ENCODE results near the gene RERE.

The RERE gene

DNA sequence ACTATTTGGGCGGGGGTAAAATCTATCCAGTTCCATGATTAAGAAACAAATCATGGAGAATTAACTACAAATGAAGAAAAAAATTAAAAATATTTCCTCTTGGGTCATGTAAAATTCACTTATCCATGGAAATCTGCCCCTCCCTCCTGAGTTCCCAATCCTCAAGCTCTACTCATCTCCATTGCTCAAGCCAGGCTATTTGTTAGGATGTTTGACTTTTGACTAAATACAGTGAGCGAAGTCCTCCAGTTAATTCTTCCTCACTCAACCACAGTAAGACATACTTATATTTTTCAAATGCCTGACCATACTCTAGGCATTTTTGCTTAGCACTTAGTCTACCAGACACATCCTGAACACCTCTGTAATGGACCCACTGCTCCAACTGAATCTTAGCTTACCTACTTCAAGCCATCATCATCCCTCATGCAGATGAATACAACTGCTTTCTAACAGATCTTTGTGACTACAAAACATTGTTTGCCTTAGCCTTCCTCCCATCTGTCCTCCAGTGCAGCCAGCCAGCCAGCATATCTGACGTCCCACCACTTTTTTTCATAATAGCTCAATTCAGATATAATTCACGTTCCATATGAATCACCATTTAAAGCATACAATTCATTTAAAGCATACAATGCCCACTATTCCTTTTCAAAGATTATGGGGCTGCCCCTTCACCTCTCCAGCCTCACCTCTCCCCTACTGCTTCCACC lies 154.2 kb downstream of the RERE start:
- DNase-seq: no peak

DNA sequence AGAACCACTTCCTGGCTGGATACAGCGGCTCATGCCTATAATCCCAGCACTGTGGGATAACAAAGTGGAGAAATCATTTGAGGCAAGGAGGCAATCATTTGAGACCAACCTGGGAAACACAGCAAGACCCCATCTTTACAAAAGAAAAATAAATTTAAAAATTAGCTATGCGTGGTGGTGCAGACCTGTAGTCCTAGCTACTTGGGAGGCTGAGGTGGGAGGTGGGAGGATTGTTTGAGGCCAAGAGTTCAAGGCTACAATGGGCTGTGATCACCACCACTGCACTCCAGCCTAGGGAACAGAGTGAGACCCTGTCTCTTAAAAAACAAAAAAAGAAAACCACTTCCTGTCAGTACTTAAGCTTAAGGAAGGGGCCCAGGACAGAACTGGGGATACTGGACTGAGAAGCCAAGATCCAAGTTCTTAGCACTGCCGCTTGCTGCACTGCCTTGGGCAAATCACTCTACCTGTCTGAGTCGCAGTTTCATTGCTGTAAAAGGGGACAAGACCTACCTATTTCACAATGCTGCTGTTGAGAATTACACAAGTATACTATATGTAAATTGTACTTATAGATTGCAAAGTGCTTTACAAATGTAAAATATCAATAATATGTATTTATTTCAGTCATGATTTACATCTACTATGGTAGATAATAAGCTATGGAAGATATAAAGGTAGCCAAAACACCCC lies 154.9 kb downstream of the RERE start:
- no peak for DNase-seq

DNA sequence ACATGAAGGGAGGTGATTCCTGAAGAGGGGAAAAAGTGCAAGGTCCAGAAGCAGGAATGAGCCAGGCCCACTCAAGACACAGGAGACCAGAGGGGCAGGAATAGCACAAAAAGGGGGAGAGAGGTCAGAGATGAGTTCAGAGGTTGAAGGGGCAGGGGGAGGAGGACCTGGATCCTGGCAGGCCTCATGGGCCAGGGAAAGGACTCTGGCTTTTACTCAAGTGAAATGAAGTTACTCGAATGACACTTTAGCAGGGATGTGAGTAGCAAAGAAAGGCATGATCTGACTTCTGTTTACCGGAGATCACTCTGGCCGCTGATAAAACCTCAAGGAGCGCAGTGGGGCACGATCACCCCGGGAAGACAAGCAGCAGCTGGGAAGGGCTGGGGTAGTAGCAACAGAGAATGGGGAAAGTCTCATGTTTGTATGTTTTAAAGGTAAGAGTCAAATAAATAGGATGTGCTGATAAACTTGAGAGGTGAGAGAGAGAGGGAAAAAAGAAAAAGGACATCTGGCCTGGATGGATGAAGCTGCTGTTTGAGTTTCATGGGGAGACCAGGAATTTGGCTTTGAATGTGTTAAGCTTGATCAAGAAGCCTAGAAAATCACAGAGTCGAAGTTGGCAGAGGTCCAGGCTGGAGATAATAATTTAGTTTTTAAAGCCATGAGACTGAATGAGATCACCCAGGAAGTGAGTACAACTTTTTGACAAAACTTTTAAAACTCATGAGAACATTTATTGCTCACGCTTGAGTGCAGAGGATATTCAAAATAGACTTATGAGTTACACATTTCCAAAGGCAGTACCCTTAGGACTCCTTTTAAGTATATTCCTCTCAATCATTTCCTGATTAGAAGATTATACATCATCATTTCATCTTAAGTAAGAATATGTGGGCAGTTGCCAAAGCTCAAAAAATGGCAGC lies 156.0 kb downstream of the RERE start:
- DNase-seq: peak; percentile 80

DNA sequence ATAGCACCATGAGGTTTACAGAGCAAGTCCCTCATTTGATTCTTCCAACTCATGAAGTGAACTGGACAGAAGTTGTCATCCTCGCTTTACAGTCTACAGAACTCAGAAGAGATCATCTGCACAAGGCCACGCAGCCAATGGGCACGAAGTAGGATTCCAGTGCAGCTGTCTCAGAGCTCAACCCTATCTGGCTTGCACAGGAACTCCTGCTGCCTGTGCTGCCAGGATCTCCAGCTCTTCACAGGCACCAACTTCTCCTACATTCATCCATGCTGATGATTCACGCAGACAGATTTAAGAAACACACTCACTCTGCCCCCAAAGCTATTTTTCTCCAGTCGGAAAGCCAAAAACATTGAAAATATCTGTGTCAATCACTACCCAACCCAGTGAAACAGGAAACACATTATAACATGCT lies 157.0 kb downstream of the RERE start:
- DNase-seq: peak; percentile 33

DNA sequence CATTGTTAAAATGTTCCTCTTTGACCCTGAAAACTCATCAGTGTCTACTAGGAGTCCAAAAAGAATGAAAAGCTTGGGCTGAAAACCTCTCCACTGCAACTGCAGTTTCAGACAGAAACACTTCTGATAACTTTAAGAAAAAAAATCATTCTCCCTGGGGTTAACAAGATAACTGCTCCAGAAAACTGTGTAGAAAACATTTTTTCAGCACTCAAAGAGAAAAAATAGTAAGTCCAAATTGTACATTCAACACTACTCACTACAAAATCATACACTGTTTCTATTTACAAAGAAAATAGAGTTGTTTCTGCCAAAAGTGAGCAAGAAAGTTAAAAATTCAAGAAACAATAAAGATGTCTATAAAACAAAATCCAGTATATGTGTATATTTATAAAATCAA lies 157.8 kb downstream of the RERE start:
- DNase-seq: no peak

DNA sequence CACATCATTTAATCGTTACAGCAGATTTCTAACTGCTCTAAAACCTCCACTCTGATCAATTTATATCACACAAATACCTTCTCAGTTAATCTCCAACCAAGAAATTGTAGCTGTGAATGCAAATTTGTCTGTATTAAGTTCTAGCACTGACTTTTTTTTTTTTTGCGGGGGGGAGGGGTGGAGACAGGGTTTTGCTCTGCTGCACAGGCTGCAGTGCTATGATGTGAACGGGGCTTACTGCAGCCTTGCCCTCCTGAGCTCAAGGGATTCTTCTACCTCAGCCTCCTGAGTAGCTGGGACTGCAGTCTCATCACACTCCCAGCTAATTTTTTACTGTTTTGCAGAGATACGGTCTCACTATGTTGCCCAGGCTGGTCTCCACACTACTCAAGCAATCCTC lies 163.6 kb downstream of the RERE start:
- DNase-seq: no peak

DNA sequence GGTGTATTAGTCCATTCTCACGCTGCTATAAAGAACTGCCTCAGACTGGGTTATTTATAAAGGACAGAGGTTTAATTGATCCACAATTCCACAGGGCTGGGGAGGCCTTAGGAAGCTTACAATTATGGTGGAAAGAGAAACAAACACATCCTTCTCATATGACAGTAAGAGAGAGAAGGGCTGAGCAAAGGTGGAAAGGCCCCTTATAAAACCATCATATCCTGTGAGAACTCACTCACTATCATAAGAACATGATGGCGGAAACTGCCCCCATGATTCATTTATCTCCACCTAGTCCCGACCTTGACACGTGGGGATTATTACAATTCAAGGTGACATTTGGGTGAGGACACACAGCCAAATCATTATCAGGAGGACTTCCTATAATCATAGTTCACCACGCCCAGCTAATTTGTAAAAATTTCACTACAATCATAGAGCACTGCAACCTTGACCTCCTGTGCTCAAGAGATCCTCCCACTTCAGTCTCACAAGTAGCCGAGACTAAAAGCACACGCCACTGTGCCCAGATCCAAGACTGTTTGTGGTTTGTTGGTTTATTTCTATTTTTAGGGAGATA lies 164.9 kb downstream of the RERE start:
- no peak for DNase-seq

DNA sequence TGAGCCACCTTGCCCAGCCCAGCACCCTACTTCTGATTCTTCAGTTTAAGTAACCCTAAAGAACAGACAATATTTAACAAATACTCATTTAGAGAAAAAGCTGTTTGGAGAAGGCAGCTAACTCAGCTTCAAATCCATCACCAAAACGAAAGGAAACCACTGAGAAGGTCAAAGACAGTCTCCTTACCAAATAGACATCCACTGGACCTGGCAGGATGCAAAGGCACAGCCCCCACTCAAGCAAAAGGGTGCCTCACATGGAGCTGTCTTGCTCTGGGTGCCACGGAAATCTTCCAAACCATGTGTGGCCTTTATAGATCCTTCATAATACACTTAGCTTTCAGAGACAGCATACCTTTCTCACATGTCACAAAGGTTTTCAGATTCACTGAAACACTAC lies 165.5 kb downstream of the RERE start:
- no peak for DNase-seq

DNA sequence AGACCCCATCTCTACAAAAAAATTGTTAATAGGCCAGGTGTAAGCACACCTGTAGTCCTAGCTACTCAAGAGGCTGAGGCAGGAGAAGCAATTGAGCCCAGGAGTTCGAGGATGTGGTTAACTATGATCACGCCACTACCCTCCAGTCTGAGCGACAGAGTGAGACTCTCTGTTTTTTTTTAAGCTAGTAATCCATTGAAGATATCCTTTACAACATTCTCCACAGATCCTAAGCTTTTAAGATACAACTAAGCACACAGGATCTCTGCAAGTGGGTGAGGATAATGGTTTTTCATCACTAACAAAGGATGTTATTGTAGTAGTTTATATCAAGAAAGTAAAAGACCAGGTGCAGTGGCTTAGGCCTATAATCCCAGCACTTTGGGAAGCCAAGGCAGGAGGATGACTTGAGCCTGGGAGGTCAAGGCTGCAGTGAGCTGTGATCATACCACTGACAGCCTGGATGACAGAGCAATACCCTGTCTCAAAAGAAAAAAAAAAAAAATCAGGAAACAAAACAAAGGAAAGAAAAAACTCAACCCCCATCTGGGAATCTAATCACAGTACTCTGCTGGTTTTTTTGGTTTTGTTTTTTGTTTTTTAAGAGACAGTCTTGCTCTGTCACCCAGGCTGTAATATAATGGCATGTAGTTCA lies 166.1 kb downstream of the RERE start:
- DNase-seq: no peak

DNA sequence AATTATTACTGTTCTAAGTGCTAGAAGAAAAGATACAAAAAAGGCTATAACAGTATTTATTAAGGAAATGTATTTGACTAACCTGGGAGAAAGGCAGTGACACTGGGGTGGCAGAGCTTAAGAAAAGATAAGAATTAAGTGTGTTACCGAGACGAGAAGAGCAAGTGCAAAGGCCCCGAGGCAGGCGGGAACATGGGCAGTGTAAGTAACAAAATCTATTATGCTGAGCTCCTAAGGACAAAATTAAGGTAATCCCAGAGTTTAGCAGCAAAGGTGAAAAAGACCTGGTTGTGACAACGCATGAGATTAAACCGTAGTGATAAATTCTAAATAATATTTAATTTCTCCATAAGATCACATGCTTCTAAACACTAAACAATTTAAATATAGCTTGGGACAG lies 167.6 kb downstream of the RERE start:
- no peak for DNase-seq

DNA sequence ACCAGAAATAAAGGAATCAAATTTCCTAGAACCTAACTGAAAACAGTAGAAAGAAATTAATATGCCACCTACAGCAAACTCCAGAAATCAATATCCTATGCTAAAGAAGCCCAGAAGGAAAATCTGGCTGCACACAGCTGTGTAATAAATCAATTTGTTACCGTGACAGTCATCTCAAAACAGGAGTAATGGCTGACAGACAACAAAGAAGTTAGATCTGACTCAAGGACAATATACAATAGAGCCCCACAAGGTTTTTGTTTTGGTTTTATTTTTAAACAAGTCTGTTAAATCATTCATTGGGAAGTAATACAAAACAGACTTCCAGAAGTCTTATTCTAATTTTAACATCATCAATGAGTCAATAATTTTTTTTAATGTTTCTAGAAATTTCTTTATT lies 168.4 kb downstream of the RERE start:
- peak; percentile 62 for DNase-seq

DNA sequence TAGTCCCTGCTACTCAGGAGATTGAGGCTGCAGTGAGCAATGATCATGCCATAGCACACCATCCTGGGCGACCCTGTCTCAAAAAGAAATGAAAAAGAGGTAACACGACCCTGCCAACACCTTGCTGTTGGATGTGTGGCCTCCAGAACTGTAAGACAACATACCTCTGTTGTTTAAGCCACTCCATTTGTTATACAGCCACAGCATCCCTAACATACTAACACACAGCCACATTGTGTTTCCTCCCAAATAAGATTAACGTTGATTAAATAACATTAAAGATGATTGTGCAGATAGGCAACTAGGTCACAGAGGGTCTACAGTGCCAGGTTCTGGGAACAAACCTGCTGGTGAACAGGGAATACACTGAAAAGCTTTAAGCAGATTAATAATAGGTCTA lies 170.4 kb downstream of the RERE start:
- DNase-seq: no peak

DNA sequence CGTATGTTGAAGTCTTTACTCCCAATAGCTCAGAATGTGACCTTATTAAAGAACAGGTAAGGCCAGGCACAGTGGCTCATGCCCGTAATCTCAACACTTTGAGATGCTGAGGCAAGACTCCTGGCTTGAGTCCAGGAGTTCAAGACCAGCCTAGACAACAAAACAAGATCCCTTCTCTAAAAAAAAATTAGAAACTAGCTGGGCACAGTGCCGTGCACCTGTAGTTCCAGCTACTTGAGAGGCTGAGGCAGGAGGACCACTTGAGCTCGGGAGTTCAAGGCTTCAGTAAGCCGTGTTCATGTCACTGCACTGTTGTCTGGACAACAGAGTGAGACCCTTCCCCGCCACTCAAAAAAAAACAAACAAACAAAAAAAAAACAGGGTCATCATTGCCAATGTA lies 171.3 kb downstream of the RERE start:
- no peak for DNase-seq

DNA sequence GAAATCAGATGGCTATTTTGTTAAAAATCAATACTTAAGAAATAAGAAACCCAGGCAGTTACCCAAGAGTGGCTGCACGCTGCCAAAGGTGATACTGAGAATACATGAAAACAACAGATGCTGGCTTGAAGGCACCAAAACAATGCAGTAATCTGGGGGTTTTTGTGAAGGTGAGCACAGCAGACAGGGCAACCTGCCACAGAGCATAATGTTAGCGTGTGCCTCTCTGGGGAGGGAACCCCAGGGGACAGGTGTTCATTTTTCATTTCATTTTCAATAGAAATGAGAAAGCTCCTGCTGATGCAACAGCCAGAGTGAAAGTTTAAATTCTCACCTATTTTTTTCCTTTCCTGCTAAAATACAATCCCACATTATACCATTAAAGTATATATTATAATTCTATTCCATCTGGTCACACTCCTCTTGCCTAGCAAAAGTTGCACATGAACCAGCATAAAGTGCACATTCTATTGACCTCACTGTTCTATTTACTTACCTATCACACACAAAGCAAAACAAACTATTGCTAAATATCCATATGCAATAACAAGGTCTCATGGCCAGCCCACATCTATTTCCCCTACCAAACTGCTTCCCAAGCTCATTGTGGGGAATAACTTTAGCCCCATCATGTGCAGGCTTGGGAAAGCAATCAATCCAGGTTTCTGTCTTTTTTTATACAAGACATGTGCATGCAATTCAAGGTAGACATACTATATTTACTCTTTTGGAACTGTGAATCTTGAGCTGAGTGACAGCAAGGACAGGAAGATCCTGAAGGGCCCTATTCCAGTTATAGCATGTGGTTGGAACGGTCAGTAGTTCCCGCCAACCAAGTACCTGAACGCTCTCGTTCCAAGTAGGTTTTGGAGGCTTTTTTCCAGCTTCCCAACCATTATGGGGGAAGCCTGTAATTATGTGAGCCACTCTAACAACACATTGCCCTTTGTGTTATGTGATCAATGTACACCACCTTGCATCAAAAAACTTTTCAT lies 173.6 kb downstream of the RERE start:
- DNase-seq: no peak

DNA sequence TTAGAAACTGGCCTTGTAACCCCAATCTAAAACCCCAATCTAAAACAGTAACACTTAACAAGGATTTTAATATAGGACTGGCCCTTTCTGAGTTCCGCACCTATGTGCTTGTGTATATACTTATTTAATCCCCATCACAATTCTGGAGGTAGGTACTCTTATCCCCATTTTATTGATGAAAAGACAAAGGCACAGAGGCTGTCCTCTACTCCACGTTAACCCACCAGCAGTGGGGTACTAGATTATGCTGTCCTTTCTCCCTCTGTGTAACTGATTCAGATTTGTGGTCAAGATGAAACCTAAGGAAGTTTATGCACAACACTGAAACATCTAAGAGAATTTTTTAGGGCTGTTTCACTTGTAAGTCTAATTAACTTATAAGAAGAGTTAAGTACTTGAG lies 175.3 kb downstream of the RERE start:
- DNase-seq: no peak

DNA sequence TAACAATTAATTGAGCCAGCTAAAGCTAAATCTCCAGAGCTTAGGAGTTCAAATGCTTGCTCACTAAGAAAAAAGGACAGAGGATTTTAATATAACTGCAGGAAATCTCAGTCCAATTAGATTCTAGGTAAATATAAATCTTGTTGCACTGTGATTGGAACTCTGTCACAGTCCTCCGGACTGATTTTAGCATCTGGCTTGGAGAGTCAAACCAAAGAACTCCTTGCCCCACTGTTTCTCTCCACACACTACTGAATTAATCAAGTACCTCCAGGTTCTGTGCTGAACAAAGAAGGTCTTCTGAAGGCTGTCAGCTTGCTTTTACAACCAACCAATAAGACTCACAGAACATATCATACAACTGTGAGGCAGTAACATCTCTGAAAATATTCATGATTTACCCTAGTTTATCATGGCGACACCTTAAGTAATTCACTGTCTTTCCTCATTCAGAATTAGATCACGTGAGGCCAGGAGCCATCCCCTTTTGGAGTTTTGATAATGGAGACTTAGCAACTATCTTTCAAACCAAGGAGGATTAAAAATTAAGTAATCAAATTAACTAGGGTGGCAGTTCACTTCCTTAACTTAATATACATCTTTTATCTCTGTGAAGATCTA lies 176.0 kb downstream of the RERE start:
- no peak for DNase-seq

DNA sequence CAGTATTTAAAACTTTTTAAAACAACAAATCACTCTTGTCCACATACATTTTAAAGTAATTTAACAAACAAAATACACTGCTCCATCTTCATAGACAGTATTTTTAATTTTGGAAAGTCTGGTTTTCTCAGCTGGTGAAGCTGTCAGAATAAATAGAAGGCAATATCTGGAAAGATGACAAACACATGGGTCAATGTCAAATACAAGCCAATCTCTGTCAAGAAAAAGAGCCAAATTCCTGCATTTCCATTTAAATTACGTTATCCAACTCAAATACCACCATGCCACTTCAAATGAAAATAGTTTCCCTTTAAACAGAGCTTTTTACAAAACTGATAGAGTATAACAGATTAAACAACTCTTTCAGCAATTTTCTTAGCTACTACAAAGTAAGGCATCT lies 176.5 kb downstream of the RERE start:
- no peak for DNase-seq

DNA sequence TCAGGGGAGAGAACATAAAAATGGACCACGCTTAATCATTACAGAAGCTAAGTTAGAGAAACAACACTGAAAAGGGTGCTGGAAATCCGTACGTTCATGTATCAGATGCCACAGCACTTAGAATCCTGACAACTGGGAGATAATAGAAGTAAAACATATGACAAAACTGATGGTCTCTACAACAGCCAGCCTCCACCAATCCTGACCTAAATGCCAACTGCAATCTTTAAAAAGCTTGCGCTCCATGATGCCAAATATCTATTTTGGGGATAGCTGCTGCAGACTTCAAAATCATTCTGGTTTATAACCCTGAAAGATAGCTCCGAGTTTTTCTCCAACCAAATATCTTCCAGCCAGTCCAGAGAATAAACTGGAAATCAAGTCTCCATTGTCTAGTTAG lies 178.3 kb downstream of the RERE start:
- DNase-seq: no peak

DNA sequence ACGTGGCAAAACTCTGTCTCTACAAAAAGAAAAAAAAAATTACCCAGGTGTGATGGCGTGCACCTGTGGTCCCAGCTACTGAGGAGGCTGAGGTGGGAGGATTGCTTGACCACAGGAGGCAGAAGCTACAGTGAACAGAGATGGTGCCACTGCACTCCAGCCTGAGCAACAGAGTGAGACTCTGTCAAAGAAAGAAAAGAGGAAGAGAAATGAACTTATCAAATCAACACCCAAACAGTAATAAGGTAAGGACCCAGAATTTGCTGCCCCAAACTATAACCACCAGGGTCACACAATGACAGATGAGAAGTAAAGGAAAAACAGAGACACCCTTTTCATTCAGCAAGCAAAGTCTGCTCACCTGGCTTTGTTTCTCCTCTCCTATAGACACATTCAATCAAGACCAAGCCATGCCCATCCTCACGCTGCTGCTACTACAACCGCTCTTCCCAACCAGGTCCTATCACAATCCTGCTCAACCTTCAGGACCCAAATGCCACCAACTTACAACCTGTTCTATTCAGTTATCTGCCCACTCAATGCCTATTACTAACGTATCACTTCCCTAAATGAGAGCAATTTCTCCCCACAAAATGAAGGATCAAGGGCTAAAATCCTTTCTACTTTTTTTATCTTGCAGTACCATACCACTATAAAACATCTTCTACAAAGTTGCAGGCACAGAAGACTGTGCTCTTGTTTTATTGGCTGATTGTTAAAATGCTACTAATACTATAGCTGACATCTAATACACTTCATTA lies 183.5 kb downstream of the RERE start:
- DNase-seq: no peak

DNA sequence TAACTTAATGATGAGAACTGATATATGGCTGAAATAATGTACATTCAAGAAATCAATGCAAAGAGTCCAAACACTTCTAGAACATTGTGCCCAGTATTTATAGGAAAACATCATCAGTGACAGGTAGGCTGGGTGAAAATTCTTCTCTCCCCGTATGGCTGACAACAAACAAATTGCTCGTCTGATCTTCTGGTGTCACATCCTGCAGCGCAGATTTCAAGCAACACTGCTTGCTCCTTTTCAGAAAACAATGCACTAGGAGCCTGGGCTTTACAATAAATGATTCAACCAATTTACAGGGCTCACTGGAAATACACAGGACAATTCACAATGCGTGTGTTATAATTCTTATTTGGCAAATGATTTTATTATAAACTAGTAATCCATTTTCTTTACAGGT lies 185.3 kb downstream of the RERE start:
- DNase-seq: no peak
